SK-N-SH (cell line): ENCODE data around the gene PPFIBP2. TPM values are rescaled to one million over a fixed set of nuclear protein-coding genes. Genes with fewer than 3 reads are reported as not detected.
A peak's percentile ranks its signal among the peaks of the same experiment; 100 is the strongest.

Source experiments
- CTCF ChIA-PET: fragments of 300-600, 350-600 bp; formaldehyde crosslinking; extraction: SDS; loops from one replicate; lab custom pipeline; 2021; lab: Yijun Ruan, JAX
- POLR2A ChIA-PET: fragments of 350-600 bp; sonication (Branson Sonifier 250); formaldehyde crosslinking; extraction: SDS; loops from one replicate; lab custom pipeline; 2020; ENCODE audit warnings: antibody characterized with exemption, inconsistent platforms; lab: Yijun Ruan, JAX
- DNase-seq: peaks from one replicate; pipeline ENCODE4 v3.0.0; 2012
- H2AFZ ChIP-seq: fragments of 200-600 bp; sonication (generic); 2 replicates; pipeline ENCODE4 v1.8.1; 2016; ENCODE audit warnings: antibody characterized with exemption, mild to moderate bottlenecking, low read depth
- H3F3A ChIP-seq: fragments of 200-600 bp; sonication (generic); replicated peaks from 2 replicates; pipeline ENCODE3; 2016; ENCODE audit warnings: antibody characterized with exemption, mild to moderate bottlenecking; ENCODE audit not compliant: insufficient read depth
- H3K27ac ChIP-seq, 2 experiments: fragments of 200-500 bp in 1 of 2; fragments of 200-600 bp in 1 of 2; sonication (Bioruptor generic) in 1 of 2; sonication (generic), shearing (Covaris generic) in 1 of 2; 2 replicates each; pipeline versions ENCODE4 v1.5.1 to v1.6.1; 2014 to 2016; ENCODE audit warnings: low read depth in 2 of 2, inconsistent platforms in 1 of 2, low read length in 1 of 2, mild to moderate bottlenecking in 1 of 2, mixed read lengths in 1 of 2
- H3K27me3 ChIP-seq: fragments of 200-600 bp; sonication (generic), shearing (Covaris generic); 2 replicates; pipeline ENCODE4 v1.6.1; 2016; ENCODE audit warnings: mixed run types; ENCODE audit not compliant: insufficient read depth
- H3K36me3 ChIP-seq, 2 experiments: fragments of 200-500 bp in 1 of 2; fragments of 200-600 bp in 1 of 2; sonication (Bioruptor generic) in 1 of 2; sonication (generic) in 1 of 2; replicated peaks in 1 of 2; 2 replicates each; pipeline versions ENCODE3 to v1.5.1; 2014 to 2016; ENCODE audit warnings: low read length in 1 of 2, mild to moderate bottlenecking in 1 of 2; ENCODE audit not compliant: insufficient read depth in 2 of 2, control insufficient read depth in 1 of 2
- H3K4me1 ChIP-seq, 2 experiments: fragments of 200-500 bp in 1 of 2; fragments of 200-600 bp in 1 of 2; sonication (Bioruptor generic) in 1 of 2; sonication (generic), shearing (Covaris generic) in 1 of 2; 2 replicates each; pipeline versions ENCODE4 v1.5.1 to v1.6.1; 2014 to 2016; ENCODE audit warnings: low read depth in 1 of 2, low read length in 1 of 2, mixed run types in 1 of 2; ENCODE audit not compliant: insufficient read depth in 2 of 2, control insufficient read depth in 1 of 2
- H3K4me2 ChIP-seq: fragments of 200-600 bp; sonication (generic), shearing (Covaris generic); 2 replicates; pipeline ENCODE4 v1.6.1; 2017; ENCODE audit warnings: mixed run types
- H3K4me3 ChIP-seq, 2 experiments: fragments of 200-500 bp in 1 of 2; fragments of 200-600 bp in 1 of 2; sonication (Bioruptor generic) in 1 of 2; sonication (generic), shearing (Covaris generic) in 1 of 2; 2 replicates each; pipeline versions ENCODE4 v1.5.1 to v1.8.1; 2014 to 2016; ENCODE audit warnings: low read depth in 2 of 2, inconsistent platforms in 1 of 2, low read length in 1 of 2, mild to moderate bottlenecking in 1 of 2, mixed read lengths in 1 of 2, moderate library complexity in 1 of 2
- H3K79me2 ChIP-seq: fragments of 200-600 bp; sonication (generic); 2 replicates; pipeline ENCODE4 v1.8.1; 2017; ENCODE audit warnings: mild to moderate bottlenecking; ENCODE audit not compliant: insufficient read depth
- H3K9ac ChIP-seq: fragments of 200-600 bp; sonication (generic); 2 replicates; pipeline ENCODE4 v1.6.1; 2017; ENCODE audit warnings: mixed run types
- H3K9me2 ChIP-seq: fragments of 200-600 bp; sonication (generic); 2 replicates; pipeline ENCODE4 v1.6.1; 2017; ENCODE audit warnings: mixed run types
- H3K9me3 ChIP-seq: fragments of 200-600 bp; sonication (generic); 2 replicates; pipeline ENCODE4 v1.6.1; 2017; ENCODE audit warnings: mixed run types, mild to moderate bottlenecking, moderate library complexity
- H4K20me1 ChIP-seq: fragments of 200-600 bp; sonication (generic); 2 replicates; pipeline ENCODE4 v1.6.1; 2017; ENCODE audit warnings: mild to moderate bottlenecking, mixed run types; ENCODE audit not compliant: insufficient read depth
- CHD2 ChIP-seq: fragments of 150-350 bp; IDR thresholded peaks from 2 replicates; pipeline ENCODE4 v1.6.1; 2018; ENCODE audit warnings: low read length; ENCODE audit not compliant: partially characterized antibody
- CTCF ChIP-seq: fragments of 200-600 bp; sonication (generic); IDR thresholded peaks from 2 replicates; pipeline ENCODE4 v1.6.1; 2017; ENCODE audit warnings: antibody characterized with exemption, mild to moderate bottlenecking, moderate library complexity
- ELF1 ChIP-seq: IDR thresholded peaks from 2 replicates; pipeline ENCODE4 v1.4.0; 2012
- FOXJ3 ChIP-seq: sonication (generic); formaldehyde crosslinking; IDR thresholded peaks from 2 replicates; pipeline ENCODE4 v1.5.1; 2020; ENCODE audit warnings: mild to moderate bottlenecking, missing genetic modification reagents
- FOXM1 ChIP-seq: IDR thresholded peaks from 2 replicates; pipeline ENCODE4 v1.4.0; 2012; ENCODE audit warnings: low read depth, mild to moderate bottlenecking
- GABPA ChIP-seq: IDR thresholded peaks from 2 replicates; pipeline ENCODE4 v1.4.0; 2012; ENCODE audit warnings: low read depth, mild to moderate bottlenecking
- GATA2 ChIP-seq: sonication (generic); formaldehyde crosslinking; IDR thresholded peaks from 2 replicates; pipeline ENCODE4 v1.5.0; 2020; ENCODE audit warnings: mild to moderate bottlenecking, missing genetic modification reagents
- MXI1 ChIP-seq: IDR thresholded peaks from 2 replicates; pipeline ENCODE4 v1.6.1; 2012; ENCODE audit warnings: mild to moderate bottlenecking, low read depth, low read length, improper control_type of control experiment
- PBX3 ChIP-seq: IDR thresholded peaks from 2 replicates; pipeline ENCODE4; 2012
- RAD21 ChIP-seq: IDR thresholded peaks from 2 replicates; pipeline ENCODE4 v1.6.1; 2012; ENCODE audit warnings: mild to moderate bottlenecking, low read length
- RCOR1 ChIP-seq: fragments of 150-350 bp; IDR thresholded peaks from 2 replicates; pipeline ENCODE4 v1.6.1; 2017; ENCODE audit warnings: antibody characterized with exemption, low read length
- SIN3A ChIP-seq: IDR thresholded peaks from 2 replicates; pipeline ENCODE4 v1.6.1; 2012; ENCODE audit warnings: low read depth, mild to moderate bottlenecking, low read length, moderate library complexity, borderline replicate concordance
- SMC3 ChIP-seq: IDR thresholded peaks from 2 replicates; pipeline ENCODE4 v1.6.1; 2012; ENCODE audit warnings: low read depth, low read length, improper control_type of control experiment
- TAF1 ChIP-seq: IDR thresholded peaks from 2 replicates; pipeline ENCODE4 v1.6.1; 2012; ENCODE audit warnings: low read depth, mild to moderate bottlenecking, low read length, moderate library complexity, borderline replicate concordance
- TCF12 ChIP-seq: IDR thresholded peaks from 2 replicates; pipeline ENCODE4 v1.4.0; 2012
- TEAD4 ChIP-seq: IDR thresholded peaks from 2 replicates; pipeline ENCODE4 v1.4.0; 2012; ENCODE audit warnings: mild to moderate bottlenecking, borderline replicate concordance; ENCODE audit not compliant: insufficient read depth
- WGBS: methylation state at CpG from one replicate; pipeline ENCODE4 v1.1.6; 2017; ENCODE audit warnings: low lambda C conversion rate; 5-methylcytosine and 5-hydroxymethylcytosine counted together
- polyA plus RNA-seq, 3 experiments: library from polyadenylated mRNA; depleted of rRNA; stranded (reverse); fragments of >200 nt; gene quantifications; 2 replicates each; pipeline ENCODE4 v1.2.3, GENCODE V29; 2012
- TF ChIP-seq, protein P1 (sequence below): IDR thresholded peaks from 2 replicates; pipeline ENCODE4 v1.4.0; 2012; ENCODE audit warnings: low read depth, borderline replicate concordance

Gene PPFIBP2
- polyA plus RNA-seq, 1 of the 3 experiments (the other 2 are of a cell fraction) = 0.67 TPM

GRCh38 chr11:7576726-7577290, 63.0 kb downstream of the PPFIBP2 start:
- ChIA-PET CTCF (interaction anchor here (1.1 to 16.8 kb wide), 7 partner anchors 9 to 96 kb away, joined by 3 to 359 read pairs (median 4); partner anchors contain the start of genes CYB5R2 and PPFIBP2), POLR2A (interaction anchor here (1.3 kb wide), 1 partner anchor 80 kb away, joined by 4 read pairs; no protein-coding TSS in a partner anchor)
- no peaks in the 10 kb centered on the region for H3F3A ChIP-seq
- H3K4me3 ChIP-seq = peak overlapping the region; percentile 37 to 43; a peak in 2 of 4 replicates
- H3K9ac ChIP-seq = no peak overlapping the region
- WGBS = 36% methylated on average over 12 of the region's 13 CpGs
- H2AFZ ChIP-seq = peak overlapping the region; percentile 77
- H3K79me2 ChIP-seq = no peaks in the 10 kb centered on the region
- H3K4me1 ChIP-seq = peaks cover 12 to 58% of the 10 kb centered on the region in 2 experiments; a peak in 1 of 4 replicates
- no peaks in the 10 kb centered on the region for H3K9me3 ChIP-seq
- H3K27me3 ChIP-seq = no peaks in the 10 kb centered on the region
- peak; percentile 55 for DNase-seq
- H3K36me3 ChIP-seq = no peaks in the 10 kb centered on the region
- H3K4me2 ChIP-seq = peak overlapping the region; percentile 66
- H4K20me1 ChIP-seq = no peaks in the 10 kb centered on the region
- H3K9me2 ChIP-seq = no peaks in the 10 kb centered on the region
- TF ChIP-seq CHD2 (no peak), ELF1 (no peak), TCF12 (peak; percentile 44), RAD21 (no peak), CTCF (no peak)
- TF ChIP-seq, protein P1, sequence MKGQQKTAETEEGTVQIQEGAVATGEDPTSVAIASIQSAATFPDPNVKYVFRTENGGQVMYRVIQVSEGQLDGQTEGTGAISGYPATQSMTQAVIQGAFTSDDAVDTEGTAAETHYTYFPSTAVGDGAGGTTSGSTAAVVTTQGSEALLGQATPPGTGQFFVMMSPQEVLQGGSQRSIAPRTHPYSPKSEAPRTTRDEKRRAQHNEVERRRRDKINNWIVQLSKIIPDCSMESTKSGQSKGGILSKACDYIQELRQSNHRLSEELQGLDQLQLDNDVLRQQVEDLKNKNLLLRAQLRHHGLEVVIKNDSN = no peak
- peak overlapping the region; percentile 0 to 82; a peak in 3 of 4 replicates for H3K27ac ChIP-seq

GRCh38 chr11:7577291-7578190, 63.7 kb downstream of the PPFIBP2 start:
- POLR2A ChIA-PET = interaction anchor here (0.8 to 1.3 kb wide), 3 partner anchors 25 to 557 kb away, joined by 3 to 5 read pairs (median 4); partner anchors contain the start of genes NLRP14 and ZNF214
- H3K4me3 ChIP-seq = peak overlapping the region; percentile 37 to 44
- H2AFZ ChIP-seq = peak overlapping the region; percentile 77
- TF ChIP-seq TCF12 (peak; percentile 32; the same call in 1 of the 2 replicates), RCOR1 (peak; percentile 9; the same call in 1 of the 2 replicates), CHD2 (no peak), PBX3 (no peak), SMC3 (no peak), MXI1 (peak; percentile 55; the same call in 1 of the 2 replicates), TAF1 (no peak), GABPA (peak; percentile 49), SIN3A (no peak), GATA2 (CRISPR knock-in tag) (peak; percentile 66; the same call in 1 of the 2 replicates), TEAD4 (no peak), FOXM1 (no peak), RAD21 (no peak), FOXJ3 (CRISPR knock-in tag) (no peak)
- TF ChIP-seq, protein P1 = no peak
- DNase-seq = peak; percentile 51
- H3K27me3 ChIP-seq = no peaks in the 10 kb centered on the region
- no peak overlapping the region for H3K9ac ChIP-seq
- peak overlapping the region; percentile 66 for H3K4me2 ChIP-seq
- no peaks in the 10 kb centered on the region for H3K9me2 ChIP-seq
- H3K27ac ChIP-seq = peak overlapping the region; percentile 0 to 82
- H3K36me3 ChIP-seq = no peaks in the 10 kb centered on the region
- H3F3A ChIP-seq = no peaks in the 10 kb centered on the region
- peaks cover 12 to 55% of the 10 kb centered on the region in 2 experiments; a peak in 1 of 4 replicates for H3K4me1 ChIP-seq
- no peaks in the 10 kb centered on the region for H3K9me3 ChIP-seq
- WGBS = 16% methylated on average over 16 of the region's 16 CpGs
- no peaks in the 10 kb centered on the region for H3K79me2 ChIP-seq
- no peaks in the 10 kb centered on the region for H4K20me1 ChIP-seq
- CTCF ChIA-PET = interaction anchor here (0.7 to 16.8 kb wide), 9 partner anchors 9 to 434 kb away, joined by 3 to 359 read pairs (median 4); partner anchors contain the start of gene PPFIBP2
